GM21381 (cell line): Measurements from ENCODE around the gene OTOG.

Experiments
- ATAC-seq: cut with Tn5 transposase; IDR thresholded peaks from one replicate; pipeline ENCODE4 v1.9.1; 2021; ENCODE audit warnings: mild to moderate bottlenecking, moderate library complexity; ENCODE audit not compliant: unreplicated experiment

OTOG gene

GRCh38 chr11:17535488-17535887, 11.6 kb upstream of the OTOG start:
- no peak for ATAC-seq

GRCh38 chr11:17537261-17537660, 9.8 kb upstream of the OTOG start:
- no peak for ATAC-seq

- ATAC-seq, result no peak
These were observed 9.0 kb upstream of the OTOG start for GRCh38 chr11:17538054-17538453.

- no peak for ATAC-seq
These were observed 8.3 kb upstream of the OTOG start for GRCh38 chr11:17538731-17539130.

GRCh38 chr11:17540807-17541206, 6.3 kb upstream of the OTOG start:
- ATAC-seq, result no peak

- ATAC-seq, result no peak
These were observed 5.7 kb upstream of the OTOG start for GRCh38 chr11:17541330-17541885.

GRCh38 chr11:17542249-17542648, 4.8 kb upstream of the OTOG start:
- no peak for ATAC-seq

- no peak for ATAC-seq
These were observed 4.0 kb upstream of the OTOG start for GRCh38 chr11:17543041-17543440.

GRCh38 chr11:17543574-17544180, 3.4 kb upstream of the OTOG start:
- ATAC-seq, result no peak

- ATAC-seq, result no peak
These were observed 2.9 kb upstream of the OTOG start, which contains the start of gene USH1C for GRCh38 chr11:17544181-17544622. USH1C (minus strand) TSS chr11:17544416; CDS start chr11:17544307, 109 bp downstream.

GRCh38 chr11:17546240-17546639, 819 bp upstream of the OTOG start:
- ATAC-seq, result no peak

GRCh38 chr11:17547932-17548331, 873 bp downstream of the OTOG start:
- no peak for ATAC-seq

- no peak for ATAC-seq
These were observed 1.4 kb downstream of the OTOG start for GRCh38 chr11:17548444-17548843.

- ATAC-seq, result no peak
These were observed 3.6 kb downstream of the OTOG start for GRCh38 chr11:17550450-17551346.

- ATAC-seq, result no peak
These were observed 4.4 kb downstream of the OTOG start for GRCh38 chr11:17551347-17552040.

GRCh38 chr11:17552041-17552355, 4.9 kb downstream of the OTOG start:
- no peak for ATAC-seq

GRCh38 chr11:17552392-17553248, 5.6 kb downstream of the OTOG start:
- no peak for ATAC-seq

GRCh38 chr11:17553249-17553546, 6.1 kb downstream of the OTOG start:
- no peak for ATAC-seq

GRCh38 chr11:17554487-17554886, 7.4 kb downstream of the OTOG start:
- ATAC-seq, result no peak

- ATAC-seq, result no peak
These were observed 9.9 kb downstream of the OTOG start for GRCh38 chr11:17556999-17557398.
